ENCODE results near the gene FANCC.

DNA sequence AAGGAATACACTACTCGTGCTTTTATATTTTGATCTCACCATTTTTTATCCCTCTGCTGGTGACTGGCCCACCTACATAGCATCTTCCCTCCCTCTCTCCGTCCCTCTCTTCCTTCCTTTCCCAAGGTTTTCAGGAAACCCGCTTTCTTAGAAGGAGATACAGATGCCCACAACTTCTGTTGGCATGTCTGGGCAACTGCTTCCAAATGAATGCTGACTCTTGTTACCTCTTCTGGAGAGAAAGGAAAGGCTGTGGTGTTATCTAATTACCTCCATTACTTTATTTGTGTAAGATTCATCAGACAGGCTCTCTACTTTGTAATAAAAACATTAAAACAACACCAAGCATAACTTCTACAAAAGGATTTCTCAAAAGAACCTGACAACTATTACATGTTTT is 20.2 kb downstream of the FANCC start:
- TF ChIP-seq EZH2phosphoT487 (IDR thresholded peaks at IDR 0.05; ENCODE audit: borderline replicate concordance), result no peak
- no peak for TF ChIP-seq EZH2 (IDR thresholded peaks at IDR 0.05)
- TF ChIP-seq, protein P1, sequence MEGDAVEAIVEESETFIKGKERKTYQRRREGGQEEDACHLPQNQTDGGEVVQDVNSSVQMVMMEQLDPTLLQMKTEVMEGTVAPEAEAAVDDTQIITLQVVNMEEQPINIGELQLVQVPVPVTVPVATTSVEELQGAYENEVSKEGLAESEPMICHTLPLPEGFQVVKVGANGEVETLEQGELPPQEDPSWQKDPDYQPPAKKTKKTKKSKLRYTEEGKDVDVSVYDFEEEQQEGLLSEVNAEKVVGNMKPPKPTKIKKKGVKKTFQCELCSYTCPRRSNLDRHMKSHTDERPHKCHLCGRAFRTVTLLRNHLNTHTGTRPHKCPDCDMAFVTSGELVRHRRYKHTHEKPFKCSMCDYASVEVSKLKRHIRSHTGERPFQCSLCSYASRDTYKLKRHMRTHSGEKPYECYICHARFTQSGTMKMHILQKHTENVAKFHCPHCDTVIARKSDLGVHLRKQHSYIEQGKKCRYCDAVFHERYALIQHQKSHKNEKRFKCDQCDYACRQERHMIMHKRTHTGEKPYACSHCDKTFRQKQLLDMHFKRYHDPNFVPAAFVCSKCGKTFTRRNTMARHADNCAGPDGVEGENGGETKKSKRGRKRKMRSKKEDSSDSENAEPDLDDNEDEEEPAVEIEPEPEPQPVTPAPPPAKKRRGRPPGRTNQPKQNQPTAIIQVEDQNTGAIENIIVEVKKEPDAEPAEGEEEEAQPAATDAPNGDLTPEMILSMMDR (IDR thresholded peaks at IDR 0.05 in 2 of 3, conservative IDR thresholded peaks at IDR 0.05 in 1 of 3; ENCODE audit: borderline replicate concordance in 1 of 3, insufficient read depth in 1 of 3, low read depth in 2 of 3, low read length in 2 of 3), result no peak
- TF ChIP-seq TCF7L2 (IDR thresholded peaks at IDR 0.05; ENCODE audit: borderline replicate concordance, extremely low read depth, insufficient read depth, insufficient read length), result no peak
- no peak for TF ChIP-seq POLR2AphosphoS5 (IDR thresholded peaks at IDR 0.05; ENCODE audit: low read depth, low read length)
- no peak for TF ChIP-seq POLR2A (IDR thresholded peaks at IDR 0.05; ENCODE audit: borderline replicate concordance, extremely low read depth, insufficient read depth, insufficient read length)
- TF ChIP-seq SRF (IDR thresholded peaks at IDR 0.05; ENCODE audit: low read depth), result no peak
- no peak for TF ChIP-seq SIN3A (IDR thresholded peaks at IDR 0.05; ENCODE audit: low read depth)
- no peak for TF ChIP-seq SP1 (IDR thresholded peaks at IDR 0.05; ENCODE audit: low read depth)
- TF ChIP-seq CEBPB (IDR thresholded peaks at IDR 0.05; ENCODE audit: low read depth), result no peak
- TF ChIP-seq, protein P2, sequence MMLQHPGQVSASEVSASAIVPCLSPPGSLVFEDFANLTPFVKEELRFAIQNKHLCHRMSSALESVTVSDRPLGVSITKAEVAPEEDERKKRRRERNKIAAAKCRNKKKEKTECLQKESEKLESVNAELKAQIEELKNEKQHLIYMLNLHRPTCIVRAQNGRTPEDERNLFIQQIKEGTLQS (IDR thresholded peaks at IDR 0.05), result no peak
- TF ChIP-seq RAD21 (IDR thresholded peaks at IDR 0.05; ENCODE audit: low read depth), result no peak
